ENCODE results near the gene BFSP2. TPM values are rescaled to one million over a fixed set of nuclear protein-coding genes. Genes with fewer than 3 reads are reported as not detected.

The BFSP2 gene
- total and polyA plus RNA-seq, 2 of the 13 experiments (the other 11 are each of a cell fraction or from before 2014, with no cell fraction given), result not detected

DNA sequence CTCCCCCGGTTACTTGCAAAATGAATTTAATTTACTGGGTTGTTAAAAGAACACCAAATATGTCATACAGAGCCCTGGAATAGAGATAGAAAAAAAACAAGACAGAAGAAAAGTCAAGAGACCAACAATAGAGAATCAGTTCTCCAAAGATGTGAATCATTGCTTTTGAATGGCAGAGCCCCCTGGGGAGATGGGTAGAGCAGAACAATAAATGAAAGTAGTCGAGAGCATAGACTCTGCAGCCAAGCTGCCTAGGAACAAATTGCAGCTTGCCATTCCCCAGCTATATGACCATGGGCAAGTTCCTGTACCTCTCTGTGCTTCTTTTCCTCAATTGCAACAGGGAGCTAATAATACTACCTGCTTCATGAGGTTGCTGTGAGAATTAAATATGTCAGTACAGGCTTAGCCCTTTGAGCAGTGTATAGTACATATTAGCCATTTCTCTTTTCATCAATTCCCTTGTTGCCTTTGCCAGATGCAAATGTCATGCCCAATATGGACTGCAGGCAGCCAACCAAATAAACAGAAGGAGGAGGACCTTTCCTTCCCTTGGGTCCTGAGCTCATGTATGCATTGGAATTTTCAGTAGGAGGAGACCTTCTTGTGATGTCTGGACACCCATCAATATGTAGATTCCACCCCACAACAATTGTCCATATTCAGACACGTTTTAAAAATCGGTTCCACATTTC is 25.0 kb upstream of the BFSP2 start:
- Histone ChIP-seq H3K36me3 (replicated peaks in 1 of 2; ENCODE audit: control insufficient read depth in 1 of 2, insufficient read depth in 2 of 2, low read length in 2 of 2) (no peaks in the 10 kb centered on the region), H3K27ac (ENCODE audit: extremely low read length, insufficient read depth, low read length) (no peak overlapping the region), H2AFZ (ENCODE audit: low read length) (no peak overlapping the region), H3K4me3 (replicated peaks in 1 of 3; ENCODE audit: insufficient read depth in 1 of 3, low read depth in 2 of 3, low read length in 3 of 3) (no peak overlapping the region), H3K79me2 (ENCODE audit: insufficient read depth, low read length) (no peaks in the 10 kb centered on the region), H4K20me1 (ENCODE audit: insufficient read depth, low read length) (no peaks in the 10 kb centered on the region), H3K4me2 (ENCODE audit: low read depth, low read length) (no peak overlapping the region), H3K9me3 (ENCODE audit: low read length) (no peaks in the 10 kb centered on the region), H3K27me3 (ENCODE audit: control insufficient read depth in 1 of 2, insufficient read depth in 2 of 2, low read length in 2 of 2) (no peaks in the 10 kb centered on the region; a peak in 1 of 5 replicates), H3K9ac (ENCODE audit: insufficient read depth, low read depth, low read length) (no peak overlapping the region), H3K4me1 (ENCODE audit: insufficient read depth, low read length) (no peaks in the 10 kb centered on the region)
- ChIA-PET CTCF (ENCODE audit: low intra/inter-chr PET ratio, low total read pairs) (no interaction called here), POLR2A (no interaction called here)
- FAIRE-seq (no peak), DNase-seq (ENCODE audit: low spot score) (no peak), ATAC-seq (no peak)
- BruUV-seq (replicated peaks), result no TSS peak
- WGBS (ENCODE audit: low lambda C conversion rate), result 2% methylated on average over 4 of the region's 4 CpGs
- in situ Hi-C loops (cut with HindIII; ENCODE audit: extremely low pct_ligation_motif_present, low pct_unique_long_range_greater_than_20kb) (loop anchor here (25.0 kb wide), 1 partner anchor 838 kb away; no protein-coding TSS in a partner anchor), intact Hi-C loops (cut with micrococcal nuclease; ENCODE audit: unreplicated experiment) (no loop called here)
- TF ChIP-seq ZNF121 (CRISPR knock-in tag; IDR thresholded peaks at IDR 0.05), result no peak
- no peak for TF ChIP-seq TCF7L2 (IDR thresholded peaks at IDR 0.05; ENCODE audit: low read depth, low read length)
- TF ChIP-seq ZNF773 (CRISPR knock-in tag; IDR thresholded peaks at IDR 0.05; ENCODE audit: borderline replicate concordance), result no peak
- TF ChIP-seq ZBTB3 (CRISPR knock-in tag; IDR thresholded peaks at IDR 0.05; ENCODE audit: borderline replicate concordance, low read depth), result no peak
- TF ChIP-seq ZNF749 (CRISPR knock-in tag; IDR thresholded peaks at IDR 0.05; ENCODE audit: borderline replicate concordance), result no peak

DNA sequence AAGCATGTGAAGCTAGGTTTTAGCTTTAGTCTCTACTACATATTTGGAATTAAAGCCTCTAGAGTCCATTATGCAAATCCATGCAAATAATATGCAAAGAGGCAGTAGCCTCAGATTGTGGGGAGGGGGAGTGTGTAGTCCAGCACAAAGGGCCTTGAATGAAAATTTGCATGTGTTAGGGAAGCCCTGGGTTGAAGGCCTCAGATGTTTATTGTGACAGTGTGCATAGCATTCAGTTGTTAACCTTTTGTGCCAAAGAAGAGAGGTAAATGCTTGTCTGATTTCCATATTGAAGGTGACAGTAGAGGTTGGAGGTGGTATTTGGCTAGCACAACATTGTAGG is 24.5 kb upstream of the BFSP2 start:
- no peak overlapping the region for H3K9ac ChIP-seq (ENCODE audit: insufficient read depth, low read depth, low read length)
- intact Hi-C loops (cut with micrococcal nuclease; ENCODE audit: unreplicated experiment), result no loop called here
- no peak for FAIRE-seq

More for the DNA sequence above, 24.5 kb upstream of the BFSP2 start:
- Histone ChIP-seq H3K79me2 (ENCODE audit: insufficient read depth, low read length) (no peaks in the 10 kb centered on the region), H3K27me3 (ENCODE audit: control insufficient read depth in 1 of 2, insufficient read depth in 2 of 2, low read length in 2 of 2) (no peaks in the 10 kb centered on the region; a peak in 1 of 5 replicates), H3K4me2 (ENCODE audit: low read depth, low read length) (no peak overlapping the region), H2AFZ (ENCODE audit: low read length) (no peak overlapping the region), H3K4me1 (ENCODE audit: insufficient read depth, low read length) (no peaks in the 10 kb centered on the region), H4K20me1 (ENCODE audit: insufficient read depth, low read length) (no peaks in the 10 kb centered on the region), H3K27ac (ENCODE audit: extremely low read length, insufficient read depth, low read length) (no peak overlapping the region), H3K36me3 (replicated peaks in 1 of 2; ENCODE audit: control insufficient read depth in 1 of 2, insufficient read depth in 2 of 2, low read length in 2 of 2) (no peaks in the 10 kb centered on the region), H3K9me3 (ENCODE audit: low read length) (no peaks in the 10 kb centered on the region), H3K4me3 (replicated peaks in 1 of 3; ENCODE audit: insufficient read depth in 1 of 3, low read depth in 2 of 3, low read length in 3 of 3) (no peak overlapping the region)
- ChIA-PET POLR2A (no interaction called here), CTCF (ENCODE audit: low intra/inter-chr PET ratio, low total read pairs) (no interaction called here)
- TF ChIP-seq ZFP41 (CRISPR knock-in tag; IDR thresholded peaks at IDR 0.05; ENCODE audit: borderline replicate concordance) (no peak), MBD4 (IDR thresholded peaks at IDR 0.05; ENCODE audit: borderline replicate concordance, low read length) (no peak), KLF15 (CRISPR knock-in tag; IDR thresholded peaks at IDR 0.05; ENCODE audit: borderline replicate concordance) (no peak), NFATC3 (CRISPR knock-in tag; IDR thresholded peaks at IDR 0.05) (no peak)
- no peak for DNase-seq (ENCODE audit: low spot score)
- in situ Hi-C loops (cut with HindIII; ENCODE audit: extremely low pct_ligation_motif_present, low pct_unique_long_range_greater_than_20kb), result loop anchor here (25.0 kb wide), 1 partner anchor 838 kb away; no protein-coding TSS in a partner anchor
- BruUV-seq (replicated peaks), result no TSS peak
- ATAC-seq, result no peak
